PC-3 (cell line): ENCODE results near the gene GRIA1.

Source experiments
- EZH2 ChIP-seq: fragments of 300-600 bp; sonication (generic); IDR thresholded peaks from one replicate; pipeline ENCODE4 v1.6.1; 2017; ENCODE audit warnings: antibody characterized with exemption, mild to moderate bottlenecking, low read length; ENCODE audit not compliant: unreplicated experiment
- EZH2phosphoT487 ChIP-seq: fragments of 300-600 bp; sonication (generic); IDR thresholded peaks from 2 replicates; pipeline ENCODE4 v1.6.1; 2018; ENCODE audit warnings: mild to moderate bottlenecking, antibody characterized with exemption, low read length, borderline replicate concordance
- TF ChIP-seq, protein P1 (sequence below): fragments of 300-600 bp; sonication (generic); conservative IDR thresholded peaks from 2 replicates; pipeline ENCODE4 v1.5.1; 2017; ENCODE audit warnings: antibody characterized with exemption, low read depth, mild to moderate bottlenecking, low read length

DNA sequence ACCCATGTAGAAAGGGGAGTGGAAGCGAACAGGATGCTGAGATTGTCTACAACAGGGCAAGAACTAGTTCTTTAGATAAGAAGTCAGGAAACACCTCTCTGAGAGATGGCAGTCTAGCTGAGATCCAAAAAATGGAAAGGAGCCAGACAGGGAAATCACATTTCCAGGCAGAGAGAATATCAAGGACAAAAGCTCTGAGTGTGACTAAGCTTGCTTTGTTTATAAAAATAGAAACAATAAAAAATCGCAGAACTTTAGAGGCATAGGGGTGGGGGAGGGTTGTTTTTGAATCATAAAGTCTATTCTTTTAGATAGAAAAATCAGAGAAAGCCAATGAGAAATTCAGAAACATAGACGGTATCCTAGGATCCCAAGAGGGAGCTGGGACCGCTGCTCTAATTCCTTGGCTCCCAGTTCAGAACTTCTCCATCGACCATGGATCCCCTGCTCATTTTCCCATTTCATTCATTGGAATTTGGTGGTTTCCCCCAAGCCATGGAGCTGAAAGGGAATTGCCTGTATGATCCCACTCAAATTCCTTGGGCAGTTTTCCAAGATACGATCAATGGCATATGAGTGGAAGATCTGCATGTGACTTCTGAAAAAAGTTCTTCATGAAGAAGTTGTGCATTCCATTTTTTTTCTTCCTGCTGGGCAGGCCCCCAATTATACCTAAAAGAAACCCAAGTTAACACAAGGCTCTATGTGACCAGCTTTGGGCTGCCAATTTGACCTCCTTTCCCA, 182.0 kb downstream of the GRIA1 start:
- TF ChIP-seq, protein P1, sequence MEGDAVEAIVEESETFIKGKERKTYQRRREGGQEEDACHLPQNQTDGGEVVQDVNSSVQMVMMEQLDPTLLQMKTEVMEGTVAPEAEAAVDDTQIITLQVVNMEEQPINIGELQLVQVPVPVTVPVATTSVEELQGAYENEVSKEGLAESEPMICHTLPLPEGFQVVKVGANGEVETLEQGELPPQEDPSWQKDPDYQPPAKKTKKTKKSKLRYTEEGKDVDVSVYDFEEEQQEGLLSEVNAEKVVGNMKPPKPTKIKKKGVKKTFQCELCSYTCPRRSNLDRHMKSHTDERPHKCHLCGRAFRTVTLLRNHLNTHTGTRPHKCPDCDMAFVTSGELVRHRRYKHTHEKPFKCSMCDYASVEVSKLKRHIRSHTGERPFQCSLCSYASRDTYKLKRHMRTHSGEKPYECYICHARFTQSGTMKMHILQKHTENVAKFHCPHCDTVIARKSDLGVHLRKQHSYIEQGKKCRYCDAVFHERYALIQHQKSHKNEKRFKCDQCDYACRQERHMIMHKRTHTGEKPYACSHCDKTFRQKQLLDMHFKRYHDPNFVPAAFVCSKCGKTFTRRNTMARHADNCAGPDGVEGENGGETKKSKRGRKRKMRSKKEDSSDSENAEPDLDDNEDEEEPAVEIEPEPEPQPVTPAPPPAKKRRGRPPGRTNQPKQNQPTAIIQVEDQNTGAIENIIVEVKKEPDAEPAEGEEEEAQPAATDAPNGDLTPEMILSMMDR: no peak
- TF ChIP-seq EZH2: no peak
- TF ChIP-seq EZH2phosphoT487: no peak
